GM18861 (cell line): ENCODE results near the gene ANKRD49.
"Not testable (repeated sequence)": the region's sequence is repeated elsewhere in the genome, so short reads cannot be mapped to it uniquely, and the experiment has no call there.

Experiments used
- ATAC-seq: cut with Tn5 transposase; IDR thresholded peaks from one replicate; pipeline ENCODE4 v1.9.1; 2021; ENCODE audit not compliant: unreplicated experiment

ANKRD49 gene

DNA sequence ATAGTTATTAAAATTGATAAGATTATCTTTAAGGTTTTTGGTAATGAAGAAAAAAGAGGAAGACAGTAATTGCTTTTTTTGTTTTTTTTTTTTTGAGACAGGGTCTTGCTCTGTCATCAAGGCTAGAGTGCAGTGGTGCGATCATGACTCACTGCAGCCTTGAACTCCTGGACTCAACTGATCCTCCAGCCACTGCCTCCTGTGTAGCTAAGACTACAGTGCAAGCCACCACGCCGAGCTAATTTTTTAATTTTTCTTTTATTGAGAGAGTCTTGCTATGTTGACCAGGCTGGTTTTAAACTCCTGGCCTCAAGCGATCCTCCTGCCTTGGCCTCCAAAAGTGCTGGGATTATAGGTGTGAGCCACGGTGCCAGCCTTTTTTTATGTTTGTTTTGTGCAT lies 12.7 kb downstream of the ANKRD49 start:
- ATAC-seq = not testable (repeated sequence)

DNA sequence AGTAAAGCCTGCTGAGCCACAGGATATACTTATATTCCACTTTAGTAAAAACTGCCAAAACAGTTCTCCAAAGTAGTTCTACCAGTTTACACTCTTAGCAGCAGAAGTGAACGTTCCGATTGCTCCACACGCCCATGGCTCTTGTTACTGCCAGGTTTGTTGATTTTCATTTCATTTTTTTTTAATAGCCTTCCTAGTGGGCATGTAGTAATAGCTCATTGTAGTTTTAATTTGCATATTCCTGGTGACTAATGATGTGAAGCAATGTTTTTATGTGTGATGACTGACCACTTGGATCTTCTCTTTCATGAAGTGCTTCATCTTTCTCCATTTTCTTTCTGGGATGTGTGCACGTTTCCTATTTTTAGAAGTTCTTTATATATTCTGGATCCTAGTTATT lies 13.7 kb downstream of the ANKRD49 start:
- ATAC-seq = no peak

DNA sequence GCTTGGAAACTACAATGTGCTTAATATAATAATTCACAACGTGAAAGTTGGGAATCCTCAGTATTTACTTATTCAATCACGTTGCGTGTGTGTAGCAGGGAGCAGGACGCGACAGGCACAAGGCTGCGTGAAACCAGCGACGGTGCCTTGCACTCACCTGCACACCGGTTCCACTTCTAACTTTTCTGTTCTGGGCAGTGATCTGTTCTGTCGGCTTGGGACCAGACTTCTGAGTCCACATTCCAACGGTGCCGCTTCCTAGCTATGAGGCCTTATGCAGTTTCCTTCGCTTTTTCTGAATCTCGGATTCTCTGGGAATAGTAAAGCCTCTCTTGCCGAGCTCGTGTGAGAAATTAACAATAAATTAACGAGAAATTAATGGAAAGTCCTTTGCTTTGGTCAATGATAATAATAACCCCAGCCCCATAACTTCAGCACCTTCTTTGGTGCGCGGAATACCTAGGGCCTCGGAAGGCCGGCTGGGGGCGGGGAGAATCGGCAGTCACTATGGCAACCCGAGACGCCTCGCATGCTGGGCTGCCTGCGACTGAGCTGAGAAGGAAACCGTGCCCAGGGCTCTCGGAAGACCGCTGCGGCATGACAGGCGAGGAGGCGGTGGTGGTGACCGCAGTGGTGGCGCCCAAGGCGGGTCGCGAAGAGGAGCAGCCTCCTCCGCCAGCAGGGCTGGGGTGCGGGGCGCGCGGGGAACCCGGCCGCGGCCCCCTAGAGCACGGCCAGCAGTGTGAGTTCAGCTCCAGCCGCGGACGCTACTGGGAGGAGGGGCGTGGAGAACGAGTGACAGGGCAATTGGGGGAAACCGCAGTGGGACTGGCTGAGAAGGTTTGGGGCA lies 18.4 kb downstream of the ANKRD49 start, which contains the start of gene C11orf97:
C11orf97 (plus strand) TSS at position 530 of the 850 bp plus-strand sequence; CDS start at position 598, 68 bp downstream.
- ATAC-seq = peak; percentile 70

DNA sequence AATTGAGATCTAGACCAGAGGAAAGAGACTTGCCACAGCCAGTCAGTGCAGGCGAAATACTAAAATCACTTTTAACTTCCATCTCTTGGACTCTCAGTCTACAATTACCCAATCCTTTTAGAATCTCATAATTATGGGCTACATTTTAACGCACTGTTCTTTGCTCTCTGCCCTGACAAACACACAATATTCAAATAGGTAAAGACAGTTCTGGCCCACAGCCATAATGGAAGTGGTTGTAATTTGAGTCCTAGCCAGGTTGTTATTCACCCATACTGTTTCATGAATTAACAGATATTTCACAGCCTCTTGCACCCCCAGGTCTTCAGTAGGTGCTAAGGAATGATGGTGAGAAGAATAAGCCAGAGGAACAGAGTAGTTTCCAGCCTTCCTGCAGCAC lies 19.3 kb downstream of the ANKRD49 start:
- peak; percentile 40 for ATAC-seq

DNA sequence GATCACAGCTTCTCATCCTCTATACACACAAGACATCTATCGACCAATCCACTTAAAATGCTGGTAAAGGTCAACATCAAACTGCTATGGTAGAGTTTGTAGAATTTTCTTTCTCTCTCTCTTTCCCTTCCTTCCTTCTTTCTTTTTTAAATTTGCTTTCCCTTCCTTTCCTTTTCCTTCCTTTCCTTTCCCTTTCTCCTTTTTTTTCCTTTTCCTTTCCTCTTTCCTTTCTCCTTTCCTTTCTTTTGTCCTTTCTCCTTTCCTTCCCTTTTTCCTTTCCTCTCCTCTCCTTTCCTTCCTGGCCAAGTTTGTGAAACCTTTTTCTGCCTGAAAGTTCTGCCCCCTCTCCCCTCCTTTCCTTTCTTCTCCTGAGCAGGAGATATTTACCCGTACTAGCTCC lies 21.6 kb downstream of the ANKRD49 start:
- ATAC-seq = no peak

GRCh38 chr11:94516725-94517124 lies 22.9 kb downstream of the ANKRD49 start:
- no peak for ATAC-seq

GRCh38 chr11:94518300-94518699 lies 24.5 kb downstream of the ANKRD49 start:
- no peak for ATAC-seq

GRCh38 chr11:94519478-94520084 lies 25.8 kb downstream of the ANKRD49 start:
- peak; percentile 41 for ATAC-seq

DNA sequence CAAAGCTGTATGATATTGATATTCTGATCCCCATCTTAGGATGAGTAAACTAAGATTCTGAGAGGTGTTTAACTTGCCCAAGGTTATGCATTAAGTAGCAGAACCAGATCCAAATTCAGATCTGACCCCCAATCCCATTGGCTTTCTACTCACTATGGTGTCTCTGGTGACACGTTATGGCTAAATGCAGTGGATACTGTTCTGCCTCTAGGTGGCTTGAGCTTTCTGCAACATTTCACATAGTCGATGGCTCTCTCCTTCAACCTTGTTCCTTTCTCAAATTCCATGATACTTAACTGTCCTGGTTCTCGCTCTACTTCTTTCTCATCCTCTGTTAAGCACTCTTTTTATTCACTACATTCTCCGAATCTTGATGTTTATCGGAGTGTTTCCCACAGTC lies 27.9 kb downstream of the ANKRD49 start:
- ATAC-seq = peak; percentile 53

GRCh38 chr11:94524341-94524740 lies 30.6 kb downstream of the ANKRD49 start:
- ATAC-seq = no peak

DNA sequence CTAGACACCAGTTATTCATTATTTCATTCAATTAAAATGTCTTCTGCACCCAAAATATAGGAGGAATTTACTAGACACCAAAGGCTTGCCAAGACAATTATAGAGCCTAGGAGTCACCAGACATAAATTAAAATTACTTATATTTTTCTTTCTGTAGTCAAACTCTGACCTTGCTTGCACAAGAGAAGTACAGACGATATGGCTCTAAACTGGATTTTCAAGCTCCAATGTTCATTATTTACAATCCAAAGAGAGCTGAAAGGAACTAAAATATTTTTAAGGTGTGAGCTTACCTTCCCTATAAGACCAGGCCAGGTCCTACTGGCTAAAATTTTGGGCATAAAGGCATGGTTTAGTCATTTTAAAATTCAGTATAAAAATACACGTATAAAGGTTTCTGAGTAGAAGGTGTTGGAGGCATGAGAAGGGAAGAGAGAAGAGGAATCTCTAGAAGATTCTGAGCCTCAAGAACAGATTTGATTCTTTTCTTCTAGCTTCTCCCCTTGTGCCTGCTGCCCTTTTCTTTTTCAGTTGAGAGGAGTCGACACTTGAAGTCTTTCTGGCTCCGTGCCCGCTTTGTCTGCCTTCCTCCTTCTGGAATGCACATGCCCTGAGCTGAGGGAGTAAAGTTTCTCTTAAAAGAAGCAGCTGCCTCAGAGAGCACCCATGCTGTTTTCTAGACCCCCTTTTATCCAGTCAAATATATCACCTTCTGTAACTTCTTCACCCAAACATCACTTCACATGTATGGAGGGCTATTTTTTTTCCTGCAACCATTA lies 32.0 kb downstream of the ANKRD49 start:
- ATAC-seq = no peak

- ATAC-seq = no peak
These were observed 33.1 kb downstream of the ANKRD49 start for GRCh38 chr11:94526645-94527438.

DNA sequence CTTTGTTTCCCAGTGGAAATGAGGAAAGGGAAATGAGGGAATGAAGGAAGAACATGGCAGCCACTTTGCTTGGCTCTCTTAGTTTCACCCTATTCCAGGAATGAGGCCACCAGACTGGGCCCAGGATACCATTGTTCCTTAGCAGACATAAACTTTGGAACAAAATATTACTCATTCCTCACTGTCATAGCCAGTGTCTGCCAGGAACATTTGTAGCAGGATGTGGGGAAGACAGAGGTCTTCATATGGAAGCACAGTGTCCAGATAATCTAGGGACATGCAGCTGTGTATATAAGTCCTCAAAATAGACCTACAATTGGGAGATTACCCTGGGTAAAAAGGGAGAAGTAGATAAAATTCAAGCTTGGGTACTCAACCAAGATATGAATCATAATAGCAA lies 34.8 kb downstream of the ANKRD49 start:
- no peak for ATAC-seq

- ATAC-seq = no peak
These were observed 38.4 kb downstream of the ANKRD49 start for GRCh38 chr11:94532211-94532610.

- ATAC-seq = no peak
These were observed 39.4 kb downstream of the ANKRD49 start for GRCh38 chr11:94533206-94533605.

DNA sequence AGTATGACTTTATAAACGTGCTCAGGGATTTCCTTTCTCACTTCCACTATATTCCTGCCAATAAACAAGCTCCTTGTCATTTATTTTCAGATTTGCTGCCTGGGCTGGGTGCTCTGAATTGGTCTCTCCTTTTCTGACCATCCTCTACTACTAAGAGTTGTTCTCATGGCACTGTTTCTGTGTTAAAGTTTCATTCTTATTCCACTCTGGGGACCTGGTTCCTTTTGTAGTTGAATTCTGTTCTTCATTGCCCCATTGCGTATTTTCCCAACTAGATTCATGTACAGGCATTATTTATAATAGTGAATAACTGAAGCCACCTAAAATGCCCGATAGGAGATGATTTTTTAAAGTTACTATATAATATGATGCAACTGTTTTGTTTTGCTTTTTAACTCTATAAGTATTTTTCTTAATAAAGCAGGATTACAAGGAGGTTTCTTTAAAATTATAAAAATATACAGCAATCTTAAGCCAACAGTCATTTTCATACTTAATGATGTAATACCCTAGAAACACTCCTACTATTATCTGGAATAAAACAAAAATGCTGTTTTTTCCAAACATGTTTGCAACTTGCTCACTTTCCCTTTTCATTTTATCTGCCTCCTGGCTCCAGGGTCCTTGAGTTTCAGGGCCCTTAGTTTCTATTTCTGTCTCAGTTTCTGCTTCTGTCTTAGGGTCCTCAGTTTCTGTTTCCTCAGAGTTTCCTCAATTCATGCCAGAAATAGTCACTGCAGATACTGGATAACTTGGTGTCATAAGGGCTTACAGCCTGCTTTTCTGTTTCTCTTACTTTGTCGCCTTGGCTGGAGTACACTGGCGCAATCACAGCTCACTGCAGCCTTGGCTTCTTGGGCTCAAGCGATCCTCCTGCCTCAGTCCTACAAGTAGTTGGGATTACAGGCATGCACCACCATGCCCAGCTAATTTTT lies 40.2 kb downstream of the ANKRD49 start:
- no peak for ATAC-seq

DNA sequence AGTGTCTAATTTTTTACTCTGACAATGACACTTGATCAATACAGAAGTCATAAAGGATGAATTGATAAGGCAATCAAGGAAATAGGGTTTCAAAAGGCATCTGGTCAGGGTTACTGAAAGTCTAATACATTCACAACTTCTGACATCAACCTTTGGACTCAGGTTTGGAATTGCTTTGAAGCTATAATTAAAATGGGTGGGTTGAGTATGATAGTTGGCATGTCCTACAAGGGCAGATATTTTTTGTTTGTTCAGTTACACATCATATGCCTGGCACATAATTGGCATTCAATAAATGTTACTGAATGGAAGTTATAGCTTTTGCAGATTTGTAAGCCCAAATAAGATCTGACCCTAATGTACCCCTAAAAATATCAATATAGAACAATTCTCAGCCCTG lies 42.6 kb downstream of the ANKRD49 start:
- no peak for ATAC-seq

- ATAC-seq = no peak
These were observed 43.3 kb downstream of the ANKRD49 start for GRCh38 chr11:94537031-94537600.

- ATAC-seq = no peak
These were observed 45.6 kb downstream of the ANKRD49 start for GRCh38 chr11:94539420-94539819.
